K562 (cell line): ENCODE measurements around the gene TRIAP1. TPM values are rescaled to one million over a fixed set of nuclear protein-coding genes. Genes with fewer than 3 reads are reported as not detected.

Experiments
- ERF ChIP-seq: fragments of 450-650 bp; formaldehyde crosslinking; IDR thresholded peaks from 2 replicates; pipeline ENCODE4 v1.4.0; 2020; ENCODE audit warnings: mild to moderate bottlenecking, mixed read lengths
- HNRNPLL ChIP-seq: fragments of 200-400 bp; formaldehyde crosslinking; IDR thresholded peaks from 2 replicates; pipeline ENCODE4 v1.6.1; 2017; ENCODE audit warnings: low read length, low read depth, mild to moderate bottlenecking; ENCODE audit not compliant: poor library complexity, severe bottlenecking
- KDM4B ChIP-seq, 2 experiments: fragments of 450-650 bp in 1 of 2; sonication (generic) in 1 of 2; IDR thresholded peaks; 2 replicates each; pipeline ENCODE4 v1.6.1; 2016 to 2017; ENCODE audit warnings: borderline replicate concordance in 2 of 2, antibody characterized with exemption in 1 of 2, low read depth in 1 of 2, mild to moderate bottlenecking in 1 of 2
- KHSRP ChIP-seq: fragments of 450-650 bp; IDR thresholded peaks from 2 replicates; pipeline ENCODE4 v1.6.1; 2017
- MCM2 ChIP-seq: fragments of 450-650 bp; IDR thresholded peaks from 2 replicates; pipeline ENCODE4 v1.6.1; 2017; ENCODE audit warnings: low read depth, mild to moderate bottlenecking
- MYC ChIP-seq, 2 experiments: fragments of 250-450 bp in 1 of 2; sonication (Bioruptor Pico) in 1 of 2; IDR thresholded peaks; 2 replicates each; pipeline versions ENCODE4 v1.5.1 to v1.6.1; 2012 to 2021; ENCODE audit warnings: low read depth in 2 of 2, borderline replicate concordance in 1 of 2, improper control_type of control experiment in 1 of 2, low read length in 1 of 2, mild to moderate bottlenecking in 1 of 2, moderate library complexity in 1 of 2
- NFIX ChIP-seq: fragments of 250-450 bp; sonication (Bioruptor Pico); IDR thresholded peaks from 2 replicates; pipeline ENCODE4 v1.4.0; 2020; ENCODE audit warnings: low read depth, mild to moderate bottlenecking, moderate library complexity
- RBM25 ChIP-seq: fragments of 200-400 bp; formaldehyde crosslinking; IDR thresholded peaks from 2 replicates; pipeline ENCODE4 v1.6.1; 2018; ENCODE audit warnings: low read length, low read depth, moderate library complexity; ENCODE audit not compliant: severe bottlenecking
- RCOR1 ChIP-seq, 2 experiments: IDR thresholded peaks; 2 replicates each; pipeline ENCODE4 v1.6.1; 2012; ENCODE audit warnings: low read depth in 2 of 2, low read length in 2 of 2, borderline replicate concordance in 1 of 2, improper control_type of control experiment in 1 of 2
- SREBF1 ChIP-seq: fragments of 150-350 bp; IDR thresholded peaks from 2 replicates; pipeline ENCODE4 v1.6.1; 2014; ENCODE audit warnings: antibody characterized with exemption, low read depth, low read length, borderline replicate concordance
- TEAD1 ChIP-seq, 2 experiments: fragments of 450-650 bp in 1 of 2; sonication (generic) in 1 of 2; formaldehyde crosslinking; IDR thresholded peaks; 2 replicates each; pipeline versions ENCODE4 v1.4.0 to v1.8.0; 2020 to 2022; ENCODE audit warnings: mild to moderate bottlenecking in 2 of 2, missing genetic modification reagents in 1 of 2
- ZKSCAN3 ChIP-seq: fragments of 250-450 bp; sonication (Bioruptor Pico); IDR thresholded peaks from 2 replicates; pipeline ENCODE4 v1.4.0; 2020
- ZSCAN29 ChIP-seq: fragments of 450-650 bp; IDR thresholded peaks from 2 replicates; pipeline ENCODE4 v1.6.1; 2017
- polyA plus RNA-seq, 8 experiments: library from polyadenylated mRNA; depleted of rRNA in 4 of 8; stranded (reverse) in 5 of 8; unstranded in 3 of 8; fragments of >200 nt; fragmentation: Nextera tagmentation in 2 of 8; fragmentation: Illumina TruSeq in 1 of 8; extraction: Ambion mirVana in 2 of 8; extraction: Trizol in 1 of 8; gene quantifications; 2 replicates each; pipeline versions ENCODE4 v1.2.1 to v1.2.3, GENCODE V29; 2011 to 2014; ENCODE audit warnings: inconsistent platforms in 1 of 8, missing spikeins in 1 of 8
- total RNA-seq, 7 experiments: library from RNA; depleted of rRNA in 6 of 7; stranded (reverse); fragments of >200 nt in 6 of 7; fragmentation: Illumina TruSeq in 2 of 7; extraction: Trizol in 2 of 7; gene quantifications; 2 replicates each; pipeline versions ENCODE4 v1.2.1 to v1.2.3, GENCODE V29; 2011 to 2021; ENCODE audit warnings: low replicate concordance in 1 of 7
- TF ChIP-seq, protein P1 (sequence below): fragments of 450-650 bp; IDR thresholded peaks from 2 replicates; pipeline ENCODE4 v1.6.1; 2016; ENCODE audit warnings: mild to moderate bottlenecking
- TF ChIP-seq, protein P2 (sequence below): fragments of 250-450 bp; sonication (Bioruptor Pico); IDR thresholded peaks from 2 replicates; pipeline ENCODE4 v1.5.0; 2020; ENCODE audit warnings: mild to moderate bottlenecking
- TF ChIP-seq, protein P3 (sequence below): fragments of 450-650 bp; formaldehyde crosslinking; IDR thresholded peaks from 2 replicates; pipeline ENCODE4 v1.4.0; 2020; ENCODE audit warnings: mild to moderate bottlenecking, moderate library complexity
- TF ChIP-seq, protein P4 (sequence below): sonication (generic); formaldehyde crosslinking; IDR thresholded peaks from 2 replicates; pipeline ENCODE4 v1.8.1; 2022; ENCODE audit warnings: missing genetic modification reagents
- TF ChIP-seq, protein P5 (sequence below): fragments of 250-450 bp; sonication (Bioruptor Pico); IDR thresholded peaks from 2 replicates; pipeline ENCODE4 v1.5.1; 2021; ENCODE audit warnings: mild to moderate bottlenecking

Gene TRIAP1
- total and polyA plus RNA-seq, 9 of the 15 experiments (the other 6 are each of a cell fraction or from before 2014, with no cell fraction given): 37.3 to 354 (median 65.4) TPM

DNA sequence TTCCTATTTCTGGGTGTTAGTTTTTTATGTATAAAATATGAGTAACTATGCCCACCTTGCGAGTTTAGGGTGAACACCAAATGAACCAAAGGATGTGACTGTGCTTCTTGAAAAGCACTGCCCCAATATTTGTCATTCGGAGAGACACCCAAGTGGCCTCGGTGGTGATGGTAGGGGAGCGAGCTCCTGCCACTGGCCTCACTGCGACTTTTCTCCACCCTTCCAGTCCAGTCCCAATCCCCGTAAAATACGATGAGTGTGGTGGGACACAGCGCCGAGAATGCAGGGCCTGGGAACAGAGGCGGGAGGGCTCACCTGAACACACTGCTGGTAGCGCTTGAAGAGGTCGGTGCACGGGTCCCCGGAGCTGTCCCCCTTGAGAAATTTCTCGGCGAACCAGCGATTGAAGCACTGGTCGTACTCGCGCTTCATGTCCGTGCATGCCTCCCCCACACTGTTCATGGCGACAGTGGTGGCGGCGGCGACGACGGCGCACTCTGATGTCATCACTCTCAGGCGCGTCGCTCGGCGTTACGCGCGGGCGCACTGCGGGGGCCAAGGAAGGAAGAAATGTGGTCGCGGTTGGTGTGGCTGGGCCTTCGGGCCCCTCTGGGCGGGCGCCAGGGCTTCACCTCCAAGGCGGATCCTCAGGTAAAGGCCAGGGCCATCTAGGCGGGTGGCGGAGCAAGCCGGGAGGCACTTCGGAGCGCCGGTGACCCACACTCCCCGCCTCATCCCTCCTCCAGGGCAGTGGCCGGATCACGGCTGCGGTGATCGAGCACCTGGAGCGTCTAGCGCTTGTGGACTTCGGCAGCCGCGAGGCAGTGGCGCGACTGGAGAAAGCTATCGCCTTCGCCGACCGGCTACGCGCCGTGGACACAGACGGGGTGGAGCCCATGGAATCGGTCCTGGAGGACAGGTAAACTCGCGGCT, at the start of gene TRIAP1, which contains the start of gene GATC (continued):
- no peak for TF ChIP-seq NFIX (CRISPR knock-in tag)
- TF ChIP-seq RBM25: no peak
- TF ChIP-seq TEAD1 (CRISPR knock-in tag; IDR thresholded peaks at IDR 0.05): peak in 1 of 2 experiments; percentile 95; a peak in 2 of 4 replicates
- TF ChIP-seq KDM4B (IDR thresholded peaks at IDR 0.05; ENCODE audit: borderline replicate concordance in 2 of 2, low read depth in 1 of 2): peak in 1 of 2 experiments; percentile 81; a peak in 1 of 4 replicates
- TF ChIP-seq, protein P1, sequence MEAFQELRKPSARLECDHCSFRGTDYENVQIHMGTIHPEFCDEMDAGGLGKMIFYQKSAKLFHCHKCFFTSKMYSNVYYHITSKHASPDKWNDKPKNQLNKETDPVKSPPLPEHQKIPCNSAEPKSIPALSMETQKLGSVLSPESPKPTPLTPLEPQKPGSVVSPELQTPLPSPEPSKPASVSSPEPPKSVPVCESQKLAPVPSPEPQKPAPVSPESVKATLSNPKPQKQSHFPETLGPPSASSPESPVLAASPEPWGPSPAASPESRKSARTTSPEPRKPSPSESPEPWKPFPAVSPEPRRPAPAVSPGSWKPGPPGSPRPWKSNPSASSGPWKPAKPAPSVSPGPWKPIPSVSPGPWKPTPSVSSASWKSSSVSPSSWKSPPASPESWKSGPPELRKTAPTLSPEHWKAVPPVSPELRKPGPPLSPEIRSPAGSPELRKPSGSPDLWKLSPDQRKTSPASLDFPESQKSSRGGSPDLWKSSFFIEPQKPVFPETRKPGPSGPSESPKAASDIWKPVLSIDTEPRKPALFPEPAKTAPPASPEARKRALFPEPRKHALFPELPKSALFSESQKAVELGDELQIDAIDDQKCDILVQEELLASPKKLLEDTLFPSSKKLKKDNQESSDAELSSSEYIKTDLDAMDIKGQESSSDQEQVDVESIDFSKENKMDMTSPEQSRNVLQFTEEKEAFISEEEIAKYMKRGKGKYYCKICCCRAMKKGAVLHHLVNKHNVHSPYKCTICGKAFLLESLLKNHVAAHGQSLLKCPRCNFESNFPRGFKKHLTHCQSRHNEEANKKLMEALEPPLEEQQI: peak; percentile 68; the same call in 1 of the 2 replicates
- TF ChIP-seq, protein P2, sequence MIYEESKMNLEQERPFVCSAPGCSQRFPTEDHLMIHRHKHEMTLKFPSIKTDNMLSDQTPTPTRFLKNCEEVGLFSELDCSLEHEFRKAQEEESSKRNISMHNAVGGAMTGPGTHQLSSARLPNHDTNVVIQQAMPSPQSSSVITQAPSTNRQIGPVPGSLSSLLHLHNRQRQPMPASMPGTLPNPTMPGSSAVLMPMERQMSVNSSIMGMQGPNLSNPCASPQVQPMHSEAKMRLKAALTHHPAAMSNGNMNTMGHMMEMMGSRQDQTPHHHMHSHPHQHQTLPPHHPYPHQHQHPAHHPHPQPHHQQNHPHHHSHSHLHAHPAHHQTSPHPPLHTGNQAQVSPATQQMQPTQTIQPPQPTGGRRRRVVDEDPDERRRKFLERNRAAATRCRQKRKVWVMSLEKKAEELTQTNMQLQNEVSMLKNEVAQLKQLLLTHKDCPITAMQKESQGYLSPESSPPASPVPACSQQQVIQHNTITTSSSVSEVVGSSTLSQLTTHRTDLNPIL (CRISPR knock-in tag): no peak
- TF ChIP-seq, protein P3, sequence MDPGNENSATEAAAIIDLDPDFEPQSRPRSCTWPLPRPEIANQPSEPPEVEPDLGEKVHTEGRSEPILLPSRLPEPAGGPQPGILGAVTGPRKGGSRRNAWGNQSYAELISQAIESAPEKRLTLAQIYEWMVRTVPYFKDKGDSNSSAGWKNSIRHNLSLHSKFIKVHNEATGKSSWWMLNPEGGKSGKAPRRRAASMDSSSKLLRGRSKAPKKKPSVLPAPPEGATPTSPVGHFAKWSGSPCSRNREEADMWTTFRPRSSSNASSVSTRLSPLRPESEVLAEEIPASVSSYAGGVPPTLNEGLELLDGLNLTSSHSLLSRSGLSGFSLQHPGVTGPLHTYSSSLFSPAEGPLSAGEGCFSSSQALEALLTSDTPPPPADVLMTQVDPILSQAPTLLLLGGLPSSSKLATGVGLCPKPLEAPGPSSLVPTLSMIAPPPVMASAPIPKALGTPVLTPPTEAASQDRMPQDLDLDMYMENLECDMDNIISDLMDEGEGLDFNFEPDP: no peak
- TF ChIP-seq ZKSCAN3: no peak
- TF ChIP-seq, protein P4, sequence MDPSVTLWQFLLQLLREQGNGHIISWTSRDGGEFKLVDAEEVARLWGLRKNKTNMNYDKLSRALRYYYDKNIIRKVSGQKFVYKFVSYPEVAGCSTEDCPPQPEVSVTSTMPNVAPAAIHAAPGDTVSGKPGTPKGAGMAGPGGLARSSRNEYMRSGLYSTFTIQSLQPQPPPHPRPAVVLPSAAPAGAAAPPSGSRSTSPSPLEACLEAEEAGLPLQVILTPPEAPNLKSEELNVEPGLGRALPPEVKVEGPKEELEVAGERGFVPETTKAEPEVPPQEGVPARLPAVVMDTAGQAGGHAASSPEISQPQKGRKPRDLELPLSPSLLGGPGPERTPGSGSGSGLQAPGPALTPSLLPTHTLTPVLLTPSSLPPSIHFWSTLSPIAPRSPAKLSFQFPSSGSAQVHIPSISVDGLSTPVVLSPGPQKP: no peak
- 0 out of 2 replicates have a peak, but pooled peaks have one; percentile 32 for TF ChIP-seq ERF
- peak; percentile 97 for TF ChIP-seq KHSRP
- TF ChIP-seq HNRNPLL: peak; percentile 58
- no peak for TF ChIP-seq SREBF1
- TF ChIP-seq MYC (IDR thresholded peaks at IDR 0.05; ENCODE audit: low read depth, low read length): peak; percentile 97
- TF ChIP-seq MYC (CRISPR knock-in tag; IDR thresholded peaks at IDR 0.05; ENCODE audit: borderline replicate concordance, low read depth): peak; percentile 93
- TF ChIP-seq, protein P5, sequence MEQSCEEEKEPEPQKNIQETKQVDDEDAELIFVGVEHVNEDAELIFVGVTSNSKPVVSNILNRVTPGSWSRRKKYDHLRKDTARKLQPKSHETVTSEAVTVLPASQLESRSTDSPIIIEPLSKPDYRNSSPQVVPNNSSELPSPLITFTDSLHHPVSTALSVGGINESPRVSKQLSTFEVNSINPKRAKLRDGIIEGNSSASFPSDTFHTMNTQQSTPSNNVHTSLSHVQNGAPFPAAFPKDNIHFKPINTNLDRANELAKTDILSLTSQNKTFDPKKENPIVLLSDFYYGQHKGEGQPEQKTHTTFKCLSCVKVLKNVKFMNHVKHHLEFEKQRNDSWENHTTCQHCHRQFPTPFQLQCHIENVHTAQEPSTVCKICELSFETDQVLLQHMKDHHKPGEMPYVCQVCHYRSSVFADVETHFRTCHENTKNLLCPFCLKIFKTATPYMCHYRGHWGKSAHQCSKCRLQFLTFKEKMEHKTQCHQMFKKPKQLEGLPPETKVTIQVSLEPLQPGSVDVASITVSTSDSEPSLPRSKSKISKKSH (CRISPR knock-in tag): no peak
- 0 out of 4 replicates have a peak, but pooled peaks of 1 of the 2 experiments have one; percentile 19 for TF ChIP-seq RCOR1 (IDR thresholded peaks at IDR 0.05; ENCODE audit: borderline replicate concordance in 1 of 2, low read depth in 2 of 2, low read length in 2 of 2)
- no peak for TF ChIP-seq ZSCAN29
- no peak for TF ChIP-seq MCM2
